Stimulated activated CD8-positive, alpha-beta memory T cell treated with anti-CD3 and anti-CD28 coated beads, Interleukin-7, amount 100 ng/mL, for 48 hours (primary cell): Measurements from ENCODE around the gene TPCN2.
"Not testable (repeated sequence)": the region's sequence is repeated elsewhere in the genome, so short reads cannot be mapped to it uniquely, and the experiment has no call there.

Experiments
- DNase-seq, 2 donors: peaks; one replicate each; pipeline ENCODE4 v3.0.0-alpha.2; 2020; ENCODE audit warnings: low read depth in 1 of 2; ENCODE audit errors: extremely low read depth in 1 of 2

The TPCN2 gene

GRCh38 chr11:69048694-69049489, at the start of gene TPCN2:
TPCN2 (plus strand) TSS chr11:69048932; CDS start chr11:69048998, 66 bp downstream.
- DNase-seq: peak; percentile 79 to 89

GRCh38 chr11:68999093-68999747, 49.5 kb upstream of the TPCN2 start:
- no peak for DNase-seq

- not testable (repeated sequence) for DNase-seq
These were observed 48.9 kb upstream of the TPCN2 start for GRCh38 chr11:68999748-69000355.

- no peak for DNase-seq
These were observed 48.3 kb upstream of the TPCN2 start for GRCh38 chr11:69000391-69000790.

GRCh38 chr11:69000831-69001242, 47.9 kb upstream of the TPCN2 start:
- DNase-seq: no peak

GRCh38 chr11:69001243-69002081, 47.3 kb upstream of the TPCN2 start:
- DNase-seq: no peak

GRCh38 chr11:69002110-69002569, 46.6 kb upstream of the TPCN2 start:
- no peak for DNase-seq

- no peak for DNase-seq
These were observed 46.0 kb upstream of the TPCN2 start for GRCh38 chr11:69002570-69003231.

- DNase-seq: no peak
These were observed 45.3 kb upstream of the TPCN2 start for GRCh38 chr11:69003301-69003865.

- DNase-seq: no peak
These were observed 44.8 kb upstream of the TPCN2 start for GRCh38 chr11:69003866-69004367.

- no peak for DNase-seq
These were observed 44.1 kb upstream of the TPCN2 start for GRCh38 chr11:69004411-69005182.

GRCh38 chr11:69005183-69005630, 43.5 kb upstream of the TPCN2 start:
- no peak for DNase-seq

- DNase-seq: no peak
These were observed 42.9 kb upstream of the TPCN2 start for GRCh38 chr11:69005631-69006368.

GRCh38 chr11:69006816-69007215, 41.9 kb upstream of the TPCN2 start:
- no peak for DNase-seq

- DNase-seq: no peak
These were observed 40.8 kb upstream of the TPCN2 start for GRCh38 chr11:69007975-69008381.

- DNase-seq: no peak
These were observed 39.8 kb upstream of the TPCN2 start for GRCh38 chr11:69008737-69009440.

- DNase-seq: no peak
These were observed 39.1 kb upstream of the TPCN2 start for GRCh38 chr11:69009441-69010211.
